ENCODE measurements around the gene PCDHGA4. TPM values are rescaled to one million over a fixed set of nuclear protein-coding genes. Genes with fewer than 3 reads are reported as not detected.
"Not testable (repeated sequence)": the region's sequence is repeated elsewhere in the genome, so short reads cannot be mapped to it uniquely, and the experiment has no call there.

The PCDHGA4 gene
- total and polyA plus RNA-seq, 12 donors: 0.20 to 9.5 (median 2.8) TPM

DNA sequence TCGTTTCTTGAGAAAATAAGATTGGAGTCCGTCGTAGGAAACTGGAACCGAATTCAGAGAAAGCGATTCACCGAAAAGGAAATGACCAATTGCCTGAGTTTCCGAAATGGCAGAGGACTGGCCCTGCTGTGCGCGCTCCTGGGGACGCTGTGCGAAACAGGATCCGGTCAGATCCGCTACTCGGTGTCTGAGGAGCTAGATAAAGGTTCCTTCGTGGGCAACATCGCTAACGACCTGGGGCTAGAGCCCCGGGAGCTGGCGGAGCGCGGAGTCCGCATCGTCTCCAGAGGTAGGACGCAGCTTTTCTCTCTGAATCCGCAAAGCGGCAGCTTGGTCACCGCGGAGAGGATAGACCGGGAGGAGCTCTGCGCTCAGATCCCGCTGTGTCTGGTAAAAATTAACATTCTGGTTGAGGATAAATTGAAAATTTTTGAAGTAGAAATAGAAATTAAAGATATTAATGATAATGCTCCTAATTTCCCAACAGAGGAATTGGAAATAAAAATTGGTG, 10.8 kb upstream of the PCDHGA4 start:
- peak overlapping the region in 1 of 4 donors; percentile 16 for H3K4me3 ChIP-seq
- peaks cover 0 to 20% (median 10%) of the 10 kb centered on the region in 3 donors for H3K9me3 ChIP-seq (replicated peaks in 1 of 3)
- TF ChIP-seq, protein P1, sequence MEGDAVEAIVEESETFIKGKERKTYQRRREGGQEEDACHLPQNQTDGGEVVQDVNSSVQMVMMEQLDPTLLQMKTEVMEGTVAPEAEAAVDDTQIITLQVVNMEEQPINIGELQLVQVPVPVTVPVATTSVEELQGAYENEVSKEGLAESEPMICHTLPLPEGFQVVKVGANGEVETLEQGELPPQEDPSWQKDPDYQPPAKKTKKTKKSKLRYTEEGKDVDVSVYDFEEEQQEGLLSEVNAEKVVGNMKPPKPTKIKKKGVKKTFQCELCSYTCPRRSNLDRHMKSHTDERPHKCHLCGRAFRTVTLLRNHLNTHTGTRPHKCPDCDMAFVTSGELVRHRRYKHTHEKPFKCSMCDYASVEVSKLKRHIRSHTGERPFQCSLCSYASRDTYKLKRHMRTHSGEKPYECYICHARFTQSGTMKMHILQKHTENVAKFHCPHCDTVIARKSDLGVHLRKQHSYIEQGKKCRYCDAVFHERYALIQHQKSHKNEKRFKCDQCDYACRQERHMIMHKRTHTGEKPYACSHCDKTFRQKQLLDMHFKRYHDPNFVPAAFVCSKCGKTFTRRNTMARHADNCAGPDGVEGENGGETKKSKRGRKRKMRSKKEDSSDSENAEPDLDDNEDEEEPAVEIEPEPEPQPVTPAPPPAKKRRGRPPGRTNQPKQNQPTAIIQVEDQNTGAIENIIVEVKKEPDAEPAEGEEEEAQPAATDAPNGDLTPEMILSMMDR (IDR thresholded peaks at IDR 0.05): peak in 1 of 6 experiments; percentile 2
- no peak for TF ChIP-seq POLR2A (IDR thresholded peaks at IDR 0.05)
- intact Hi-C loops (cut with DNase I): no loop called here
- H3K27me3 ChIP-seq: no peaks in the 10 kb centered on the region
- no peak for DNase-seq
- no peaks in the 10 kb centered on the region for H3K4me1 ChIP-seq (replicated peaks in 1 of 2)
- no peak overlapping the region for H3K27ac ChIP-seq
- 17 to 36% (median 28%) methylated on average over 10 to 31 of the region's 31 CpGs for WGBS, 4 donors
- no peaks in the 10 kb centered on the region for H3K36me3 ChIP-seq (replicated peaks in 1 of 2)

DNA sequence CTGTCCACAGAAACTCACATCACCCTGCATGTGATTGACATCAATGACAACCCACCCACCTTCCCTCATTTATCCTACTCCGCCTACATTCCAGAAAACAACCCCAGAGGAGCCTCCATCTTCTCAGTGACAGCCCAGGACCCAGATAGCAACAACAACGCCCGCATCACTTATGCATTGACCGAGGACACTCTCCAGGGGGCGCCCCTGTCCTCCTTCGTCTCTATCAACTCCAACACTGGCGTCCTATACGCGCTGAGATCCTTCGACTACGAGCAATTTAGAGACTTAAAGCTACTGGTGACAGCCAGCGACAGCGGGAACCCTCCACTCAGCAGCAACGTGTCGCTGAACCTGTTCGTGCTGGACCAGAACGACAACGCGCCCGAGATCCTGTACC, 9.5 kb upstream of the PCDHGA4 start:
- DNase-seq: no peak
- H3K36me3 ChIP-seq (replicated peaks in 1 of 2): no peaks in the 10 kb centered on the region
- TF ChIP-seq, protein P1 (IDR thresholded peaks at IDR 0.05): no peak
- no peak for TF ChIP-seq POLR2A (IDR thresholded peaks at IDR 0.05)
- H3K27me3 ChIP-seq: no peaks in the 10 kb centered on the region
- intact Hi-C loops (cut with DNase I): no loop called here
- 26 to 54% (median 31%) methylated on average over 8 to 20 of the region's 20 CpGs for WGBS, 4 donors
- no peak overlapping the region for H3K4me3 ChIP-seq
- no peaks in the 10 kb centered on the region for H3K4me1 ChIP-seq (replicated peaks in 1 of 2)
- H3K27ac ChIP-seq: no peak overlapping the region
- peaks cover 0 to 20% (median 10%) of the 10 kb centered on the region in 3 donors for H3K9me3 ChIP-seq (replicated peaks in 1 of 3)

DNA sequence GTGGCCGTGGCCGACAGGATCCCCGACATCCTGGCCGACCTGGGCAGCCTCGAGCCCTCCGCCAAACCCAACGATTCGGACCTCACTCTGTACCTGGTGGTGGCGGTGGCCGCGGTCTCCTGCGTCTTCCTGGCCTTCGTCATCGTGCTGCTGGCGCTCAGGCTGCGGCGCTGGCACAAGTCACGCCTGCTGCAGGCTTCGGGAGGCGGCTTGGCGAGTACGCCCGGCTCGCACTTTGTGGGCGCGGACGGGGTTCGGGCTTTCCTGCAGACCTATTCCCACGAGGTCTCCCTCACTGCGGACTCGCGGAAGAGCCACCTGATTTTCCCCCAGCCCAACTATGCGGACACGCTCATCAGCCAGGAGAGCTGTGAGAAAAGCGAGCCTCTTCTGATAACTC, 8.8 kb upstream of the PCDHGA4 start:
- H3K4me3 ChIP-seq; H3K27ac ChIP-seq; DNase-seq; H3K27me3 ChIP-seq; H3K4me1 ChIP-seq (replicated peaks in 1 of 2); intact Hi-C loops (cut with DNase I); H3K36me3 ChIP-seq (replicated peaks in 1 of 2): not testable (repeated sequence)
- peaks cover 0 to 20% (median 10%) of the 10 kb centered on the region in 3 donors for H3K9me3 ChIP-seq (replicated peaks in 1 of 3)
- WGBS, 4 donors: 34 to 59% (median 48%) methylated on average over 16 to 26 of the region's 35 CpGs

DNA sequence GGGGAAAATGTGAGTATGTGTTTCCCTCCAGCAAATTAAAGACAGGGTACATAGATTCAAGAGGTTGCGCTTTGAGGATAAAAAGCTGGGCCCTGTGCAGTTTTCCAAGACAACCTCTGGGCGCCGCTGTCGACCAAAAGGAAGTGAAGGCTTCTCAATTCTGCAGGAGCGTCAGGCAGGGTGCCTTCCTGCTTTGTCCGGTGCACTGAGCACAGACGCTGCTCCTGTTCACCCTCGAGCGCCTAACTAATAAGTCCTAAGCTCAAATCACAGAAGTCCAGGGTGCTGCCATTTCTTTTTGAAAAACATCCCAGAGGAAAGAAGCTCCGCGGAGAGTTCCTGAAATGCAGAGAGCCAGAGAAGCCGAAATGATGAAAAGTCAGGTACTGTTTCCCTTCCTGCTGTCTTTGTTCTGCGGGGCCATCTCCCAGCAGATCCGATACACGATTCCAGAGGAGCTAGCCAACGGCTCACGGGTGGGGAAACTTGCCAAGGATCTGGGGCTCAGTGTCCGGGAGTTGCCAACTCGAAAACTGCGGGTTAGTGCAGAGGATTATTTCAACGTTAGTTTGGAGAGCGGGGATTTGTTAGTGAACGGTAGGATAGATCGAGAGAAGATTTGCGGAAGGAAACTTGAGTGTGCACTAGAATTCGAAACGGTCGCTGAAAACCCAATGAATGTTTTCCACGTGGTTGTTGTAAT, 4.8 kb upstream of the PCDHGA4 start, which contains the start of gene PCDHGB1:
TSS of gene PCDHGB1 (plus strand) at position 183 of the 703 bp plus-strand sequence. CDS start at position 345, 162 bp downstream.
- WGBS, 4 donors: 16 to 31% (median 21%) methylated on average over 28 to 29 of the region's 29 CpGs
- H3K27ac ChIP-seq: no peak within 1 kb of the TSS
- intact Hi-C loops (cut with DNase I): no loop called here
- peak in 2 of 7 donors; percentile 35 to 46 for DNase-seq
- no peaks in the 10 kb centered on the region for H3K36me3 ChIP-seq (replicated peaks in 1 of 2)
- TF ChIP-seq, protein P1 (IDR thresholded peaks at IDR 0.05): peak in 4 of 6 experiments; percentile 16 to 29 (median 22)
- TF ChIP-seq POLR2A (IDR thresholded peaks at IDR 0.05): no peak
- H3K4me3 ChIP-seq: peak within 1 kb of the TSS in 1 of 4 donors; percentile 33
- peaks cover 0 to 14% (median 13%) of the 10 kb centered on the region in 3 donors for H3K9me3 ChIP-seq (replicated peaks in 1 of 3)
- no peaks in the 10 kb centered on the region for H3K4me1 ChIP-seq (replicated peaks in 1 of 2)
- no peaks in the 10 kb centered on the region for H3K27me3 ChIP-seq

Measured in adrenal gland (tissue), 12 donors.